HEK293 (cell line): ENCODE measurements around the gene CDC14B.

Source experiments
- CTCF ChIA-PET: fragments of 350-600 bp; formaldehyde crosslinking; extraction: SDS; loops from one replicate; lab custom pipeline; 2021; ENCODE audit warnings: antibody characterized with exemption; lab: Yijun Ruan, JAX
- POLR2A ChIA-PET: fragments of 300-600 bp; formaldehyde crosslinking; extraction: SDS; loops from one replicate; lab custom pipeline; 2020; ENCODE audit warnings: antibody characterized with exemption, inconsistent platforms; lab: Yijun Ruan, JAX
- H3K27ac ChIP-seq: fragments of 200-500 bp; sonication (Bioruptor generic); 2 replicates; pipeline ENCODE4 v1.5.1; 2014; ENCODE audit warnings: low read depth, low read length, control low read depth, inconsistent platforms; ENCODE audit errors: extremely low read depth
- H3K36me3 ChIP-seq, 2 experiments: fragments of 200-500 bp in 1 of 2; sonication (Bioruptor generic) in 1 of 2; 1 replicate in 1 of 2; 2 replicates in 1 of 2; pipeline ENCODE4 v1.5.1; 2014 to 2017; ENCODE audit warnings: inconsistent platforms in 2 of 2, low read length in 2 of 2; ENCODE audit not compliant: control insufficient read depth in 2 of 2, insufficient read depth in 1 of 2
- H3K4me1 ChIP-seq: fragments of 200-500 bp; sonication (Bioruptor generic); 2 replicates; pipeline ENCODE4 v1.5.1; 2014; ENCODE audit warnings: mild to moderate bottlenecking, low read length, inconsistent platforms; ENCODE audit not compliant: control insufficient read depth, insufficient read depth
- H3K4me3 ChIP-seq: 2 replicates; pipeline ENCODE4 v1.5.1; 2011; ENCODE audit warnings: low read depth, mild to moderate bottlenecking, control low read depth, low read length, moderate library complexity
- H3K9me3 ChIP-seq: fragments of 200-500 bp; sonication (Bioruptor generic); 2 replicates; pipeline ENCODE4 v1.5.1; 2014; ENCODE audit warnings: low read depth, low read length, inconsistent platforms; ENCODE audit not compliant: control insufficient read depth, insufficient read depth
- GLIS2 ChIP-seq: fragments of 450-650 bp; formaldehyde crosslinking; IDR thresholded peaks from 2 replicates; pipeline ENCODE4 v1.5.1; 2016; ENCODE audit warnings: missing biosample characterization, missing genetic modification characterization
- SCRT1 ChIP-seq: fragments of 450-650 bp; formaldehyde crosslinking; IDR thresholded peaks from 2 replicates; pipeline ENCODE4 v1.5.1; 2016; ENCODE audit warnings: missing biosample characterization, missing genetic modification characterization, borderline replicate concordance
- TRIM28 ChIP-seq: IDR thresholded peaks from 2 replicates; pipeline ENCODE4 v1.6.1; 2011; ENCODE audit warnings: low read length, control low read depth, borderline replicate concordance
- ZBTB20 ChIP-seq: fragments of 450-650 bp; formaldehyde crosslinking; IDR thresholded peaks from 2 replicates; pipeline ENCODE4 v1.5.1; 2016; ENCODE audit warnings: missing biosample characterization, missing genetic modification characterization
- ZBTB26 ChIP-seq: fragments of 450-650 bp; formaldehyde crosslinking; optimal IDR thresholded peaks from 2 replicates; pipeline ENCODE3; 2016; ENCODE audit warnings: missing biosample characterization, mild to moderate bottlenecking, missing genetic modification characterization
- ZBTB6 ChIP-seq: fragments of 450-650 bp; formaldehyde crosslinking; IDR thresholded peaks from 2 replicates; pipeline ENCODE4 v1.5.1; 2017; ENCODE audit warnings: missing biosample characterization, missing genetic modification characterization
- ZFHX2 ChIP-seq: fragments of 450-650 bp; formaldehyde crosslinking; conservative IDR thresholded peaks from 2 replicates; pipeline ENCODE4 v1.5.1; 2016; ENCODE audit warnings: missing biosample characterization, missing genetic modification characterization
- ZNF132 ChIP-seq: fragments of 450-650 bp; formaldehyde crosslinking; IDR thresholded peaks from 2 replicates; pipeline ENCODE4 v1.5.1; 2017; ENCODE audit warnings: missing biosample characterization, missing genetic modification characterization, borderline replicate concordance
- ZNF146 ChIP-seq: fragments of 450-650 bp; formaldehyde crosslinking; IDR thresholded peaks from 2 replicates; pipeline ENCODE4 v1.5.1; 2016; ENCODE audit warnings: missing biosample characterization, missing genetic modification characterization
- ZNF24 ChIP-seq: fragments of 450-650 bp; formaldehyde crosslinking; IDR thresholded peaks from 2 replicates; pipeline ENCODE4 v1.5.1; 2016; ENCODE audit warnings: missing biosample characterization, missing genetic modification characterization
- ZNF350 ChIP-seq: fragments of 450-650 bp; formaldehyde crosslinking; IDR thresholded peaks from 2 replicates; pipeline ENCODE4 v1.5.0; 2017; ENCODE audit warnings: missing biosample characterization, mild to moderate bottlenecking, missing genetic modification characterization
- ZNF394 ChIP-seq: fragments of 450-650 bp; formaldehyde crosslinking; IDR thresholded peaks from 2 replicates; pipeline ENCODE4 v1.5.1; 2016; ENCODE audit warnings: missing biosample characterization, missing genetic modification characterization, mild to moderate bottlenecking, moderate library complexity, borderline replicate concordance
- ZNF561 ChIP-seq: fragments of 450-650 bp; IDR thresholded peaks from 2 replicates; pipeline ENCODE4 v1.5.1; 2018; ENCODE audit warnings: missing biosample characterization, missing genetic modification characterization, borderline replicate concordance
- ZNF660 ChIP-seq: fragments of 450-650 bp; IDR thresholded peaks from 2 replicates; pipeline ENCODE4 v1.5.1; 2018; ENCODE audit warnings: missing biosample characterization, mild to moderate bottlenecking, missing genetic modification characterization
- ZNF747 ChIP-seq: fragments of 450-650 bp; formaldehyde crosslinking; IDR thresholded peaks from 2 replicates; pipeline ENCODE4 v1.5.1; 2016; ENCODE audit warnings: missing biosample characterization, missing genetic modification characterization
- ZNF76 ChIP-seq: fragments of 450-650 bp; formaldehyde crosslinking; IDR thresholded peaks from 2 replicates; pipeline ENCODE4; 2016; ENCODE audit warnings: low read depth, missing biosample characterization, missing genetic modification characterization, borderline replicate concordance
- ZNF830 ChIP-seq: fragments of 450-650 bp; IDR thresholded peaks from 2 replicates; pipeline ENCODE4 v1.5.0; 2018; ENCODE audit warnings: missing biosample characterization, missing genetic modification characterization, low read depth, mild to moderate bottlenecking, moderate library complexity
- ZSCAN30 ChIP-seq: fragments of 450-650 bp; IDR thresholded peaks from 2 replicates; pipeline ENCODE4 v1.5.1; 2018; ENCODE audit warnings: missing biosample characterization, mild to moderate bottlenecking, missing genetic modification characterization, moderate library complexity
- TF ChIP-seq, protein P1 (sequence below): fragments of 450-650 bp; IDR thresholded peaks from 2 replicates; pipeline ENCODE4 v1.5.1; 2018; ENCODE audit warnings: missing biosample characterization, missing genetic modification characterization
- TF ChIP-seq, protein P2 (sequence below): fragments of 450-650 bp; formaldehyde crosslinking; IDR thresholded peaks from 2 replicates; pipeline ENCODE4 v1.5.1; 2016; ENCODE audit warnings: missing biosample characterization, missing genetic modification characterization
- TF ChIP-seq, protein P3 (sequence below): fragments of 450-650 bp; formaldehyde crosslinking; IDR thresholded peaks from 2 replicates; pipeline ENCODE4 v1.5.1; 2017; ENCODE audit warnings: missing biosample characterization, missing genetic modification characterization

CDC14B gene

GRCh38 chr9:96495341-96495740 is 124.3 kb downstream of the CDC14B start (continued):
- TF ChIP-seq TRIM28, result no peak
- no peak for TF ChIP-seq ZBTB26 (tag by site-specific recombination)
- TF ChIP-seq ZFHX2 (tag by site-specific recombination), result no peak
- TF ChIP-seq ZSCAN30 (tag by site-specific recombination), result no peak
- TF ChIP-seq ZNF24 (tag by site-specific recombination), result no peak
- TF ChIP-seq ZNF830 (tag by site-specific recombination), result no peak
- no peak for TF ChIP-seq ZNF561
- no peak for TF ChIP-seq ZNF350 (tag by site-specific recombination)

DNA sequence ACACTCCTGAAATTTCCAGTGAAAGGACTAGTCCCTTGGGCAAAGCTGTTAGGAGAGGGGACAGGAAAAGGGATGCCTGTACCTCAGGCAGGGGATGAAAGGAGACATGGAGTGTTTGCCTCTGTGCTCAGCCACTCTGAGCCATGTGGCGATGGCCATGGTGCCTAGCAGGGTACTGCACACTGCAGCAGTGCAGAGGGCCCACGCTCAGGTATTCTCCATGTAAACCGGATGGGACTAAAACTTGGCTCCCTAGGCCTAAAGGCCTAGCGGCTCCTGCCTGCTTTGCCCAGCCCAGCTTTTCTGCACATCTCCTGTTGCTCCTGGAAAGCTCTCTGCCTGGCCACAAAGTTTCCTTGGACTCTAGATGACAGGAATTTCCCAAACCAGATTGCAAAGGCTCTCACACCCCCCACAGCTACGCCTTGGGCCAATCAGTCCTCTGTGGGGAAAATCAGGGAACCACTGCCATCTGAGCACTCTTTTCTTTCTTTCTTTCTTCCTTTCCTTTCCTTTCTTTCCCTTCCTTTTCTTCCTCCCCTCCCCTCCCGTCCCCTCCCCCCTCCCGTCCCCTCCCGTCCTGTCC is 125.3 kb downstream of the CDC14B start:
- Histone ChIP-seq H3K4me1 (no peaks in the 10 kb centered on the region), H3K36me3 (peaks cover 0 to 39% of the 10 kb centered on the region in 2 experiments; a peak in 2 of 3 replicates), H3K9me3 (no peaks in the 10 kb centered on the region), H3K27ac (no peak overlapping the region)
- POLR2A ChIA-PET, result no interaction called here
- CTCF ChIA-PET, result interaction anchor here (0.6 kb wide), 1 partner anchor 387 kb away, joined by 4 read pairs; no protein-coding TSS in a partner anchor
- no peak for TF ChIP-seq GLIS2 (tag by site-specific recombination)
- TF ChIP-seq ZNF146 (tag by site-specific recombination), result no peak
- TF ChIP-seq, protein P1, sequence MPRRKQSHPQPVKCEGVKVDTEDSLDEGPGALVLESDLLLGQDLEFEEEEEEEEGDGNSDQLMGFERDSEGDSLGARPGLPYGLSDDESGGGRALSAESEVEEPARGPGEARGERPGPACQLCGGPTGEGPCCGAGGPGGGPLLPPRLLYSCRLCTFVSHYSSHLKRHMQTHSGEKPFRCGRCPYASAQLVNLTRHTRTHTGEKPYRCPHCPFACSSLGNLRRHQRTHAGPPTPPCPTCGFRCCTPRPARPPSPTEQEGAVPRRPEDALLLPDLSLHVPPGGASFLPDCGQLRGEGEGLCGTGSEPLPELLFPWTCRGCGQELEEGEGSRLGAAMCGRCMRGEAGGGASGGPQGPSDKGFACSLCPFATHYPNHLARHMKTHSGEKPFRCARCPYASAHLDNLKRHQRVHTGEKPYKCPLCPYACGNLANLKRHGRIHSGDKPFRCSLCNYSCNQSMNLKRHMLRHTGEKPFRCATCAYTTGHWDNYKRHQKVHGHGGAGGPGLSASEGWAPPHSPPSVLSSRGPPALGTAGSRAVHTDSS, result no peak
- TF ChIP-seq, protein P2, sequence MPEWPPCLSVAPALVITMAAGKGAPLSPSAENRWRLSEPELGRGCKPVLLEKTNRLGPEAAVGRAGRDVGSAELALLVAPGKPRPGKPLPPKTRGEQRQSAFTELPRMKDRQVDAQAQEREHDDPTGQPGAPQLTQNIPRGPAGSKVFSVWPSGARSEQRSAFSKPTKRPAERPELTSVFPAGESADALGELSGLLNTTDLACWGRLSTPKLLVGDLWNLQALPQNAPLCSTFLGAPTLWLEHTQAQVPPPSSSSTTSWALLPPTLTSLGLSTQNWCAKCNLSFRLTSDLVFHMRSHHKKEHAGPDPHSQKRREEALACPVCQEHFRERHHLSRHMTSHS (tag by site-specific recombination), result no peak
- TF ChIP-seq ZNF747 (tag by site-specific recombination), result no peak
- TF ChIP-seq ZBTB20, result no peak
- no peak for TF ChIP-seq ZNF394 (tag by site-specific recombination)
- TF ChIP-seq ZNF660, result no peak
- no peak for TF ChIP-seq ZNF350 (tag by site-specific recombination)
- TF ChIP-seq, all 188 proteins: peak for 0
- H3K4me3 ChIP-seq, result no peak overlapping the region

- H3K36me3 ChIP-seq, result peaks cover 0 to 44% of the 10 kb centered on the region in 2 experiments; a peak in 2 of 3 replicates
- H3K9me3 ChIP-seq, result no peaks in the 10 kb centered on the region
- ChIA-PET CTCF (interaction anchor here (0.6 kb wide), 1 partner anchor 386 kb away, joined by 4 read pairs; no protein-coding TSS in a partner anchor), POLR2A (no interaction called here)
- no peaks in the 10 kb centered on the region for H3K4me1 ChIP-seq
- no peak overlapping the region for H3K4me3 ChIP-seq
- no peak overlapping the region for H3K27ac ChIP-seq
- no peak for TF ChIP-seq ZNF132 (tag by site-specific recombination)
- no peak for TF ChIP-seq ZBTB6
- TF ChIP-seq SCRT1, result no peak
- TF ChIP-seq, protein P3, sequence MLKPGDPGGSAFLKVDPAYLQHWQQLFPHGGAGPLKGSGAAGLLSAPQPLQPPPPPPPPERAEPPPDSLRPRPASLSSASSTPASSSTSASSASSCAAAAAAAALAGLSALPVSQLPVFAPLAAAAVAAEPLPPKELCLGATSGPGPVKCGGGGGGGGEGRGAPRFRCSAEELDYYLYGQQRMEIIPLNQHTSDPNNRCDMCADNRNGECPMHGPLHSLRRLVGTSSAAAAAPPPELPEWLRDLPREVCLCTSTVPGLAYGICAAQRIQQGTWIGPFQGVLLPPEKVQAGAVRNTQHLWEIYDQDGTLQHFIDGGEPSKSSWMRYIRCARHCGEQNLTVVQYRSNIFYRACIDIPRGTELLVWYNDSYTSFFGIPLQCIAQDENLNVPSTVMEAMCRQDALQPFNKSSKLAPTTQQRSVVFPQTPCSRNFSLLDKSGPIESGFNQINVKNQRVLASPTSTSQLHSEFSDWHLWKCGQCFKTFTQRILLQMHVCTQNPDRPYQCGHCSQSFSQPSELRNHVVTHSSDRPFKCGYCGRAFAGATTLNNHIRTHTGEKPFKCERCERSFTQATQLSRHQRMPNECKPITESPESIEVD (tag by site-specific recombination), result no peak
- no peak for TF ChIP-seq ZNF76 (tag by site-specific recombination)
These were observed 125.9 kb downstream of the CDC14B start for GRCh38 chr9:96493757-96494156.
